Mesothelial cell of epicardium (in vitro differentiated cells): ENCODE results near the gene PSMA1. TPM values are rescaled to one million over a fixed set of nuclear protein-coding genes. Genes with fewer than 3 reads are reported as not detected.
"Not testable (repeated sequence)": the region's sequence is repeated elsewhere in the genome, so short reads cannot be mapped to it uniquely, and the experiment has no call there.

Experiments used
- DNase-seq, 2 experiments: peaks; one replicate each; pipeline ENCODE4 v3.0.0; 2021; ENCODE audit warnings: low spot score in 2 of 2; ENCODE audit not compliant: unreplicated experiment in 2 of 2
- H3K27ac Mint-ChIP-seq: 2 replicates; pipeline ENCODE4 v1.8.0; 2021; ENCODE audit warnings: mixed read lengths
- H3K27me3 Mint-ChIP-seq: 2 replicates; pipeline ENCODE4 v1.8.0; 2021; ENCODE audit warnings: low read depth, mixed read lengths
- H3K36me3 Mint-ChIP-seq: 2 replicates; pipeline ENCODE4 v1.8.0; 2021; ENCODE audit warnings: mixed read lengths
- H3K4me1 Mint-ChIP-seq: 2 replicates; pipeline ENCODE4 v1.8.0; 2021; ENCODE audit warnings: mixed read lengths
- H3K4me3 Mint-ChIP-seq: 2 replicates; pipeline ENCODE4 v1.8.0; 2021; ENCODE audit warnings: mild to moderate bottlenecking, moderate library complexity, mixed read lengths
- H3K9me3 Mint-ChIP-seq: 2 replicates; pipeline ENCODE4 v1.8.0; 2021; ENCODE audit warnings: mixed read lengths
- CTCF ChIP-seq: fragments of 200-600 bp; sonication (generic); IDR thresholded peaks from one replicate; pipeline ENCODE4 v1.5.0; 2021; ENCODE audit warnings: antibody characterized with exemption; ENCODE audit not compliant: unreplicated experiment
- total RNA-seq: library from RNA; stranded (reverse); gene quantifications from 3 replicates; pipeline ENCODE4 v1.2.1, GENCODE V29; 2021

PSMA1 gene
- total RNA-seq, 1 donor from 2014 or later, result 133 TPM

DNA sequence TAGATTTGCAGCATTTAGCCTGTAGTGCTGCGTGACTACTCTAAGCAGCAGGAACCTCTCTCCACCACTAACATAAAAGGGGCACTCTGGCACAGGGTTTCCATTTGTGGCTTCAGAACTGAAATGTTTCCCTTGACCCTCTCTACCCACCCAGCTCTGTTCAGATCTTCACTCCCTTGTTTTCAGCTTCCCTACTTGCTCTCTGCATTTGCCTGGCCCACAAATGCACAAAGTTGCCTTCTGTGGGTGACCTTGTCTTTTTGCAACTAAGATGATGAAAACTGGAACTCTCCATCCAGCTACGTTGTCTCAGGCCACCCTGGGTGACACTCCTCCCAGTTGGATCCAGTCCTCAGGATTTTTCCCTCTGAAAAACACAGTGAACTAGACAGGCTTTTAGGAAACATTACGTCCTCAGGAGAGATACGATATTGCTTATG, 19.8 kb upstream of the PSMA1 start:
- H3K27me3 Mint-ChIP-seq, result no peaks in the 10 kb centered on the region

DNA sequence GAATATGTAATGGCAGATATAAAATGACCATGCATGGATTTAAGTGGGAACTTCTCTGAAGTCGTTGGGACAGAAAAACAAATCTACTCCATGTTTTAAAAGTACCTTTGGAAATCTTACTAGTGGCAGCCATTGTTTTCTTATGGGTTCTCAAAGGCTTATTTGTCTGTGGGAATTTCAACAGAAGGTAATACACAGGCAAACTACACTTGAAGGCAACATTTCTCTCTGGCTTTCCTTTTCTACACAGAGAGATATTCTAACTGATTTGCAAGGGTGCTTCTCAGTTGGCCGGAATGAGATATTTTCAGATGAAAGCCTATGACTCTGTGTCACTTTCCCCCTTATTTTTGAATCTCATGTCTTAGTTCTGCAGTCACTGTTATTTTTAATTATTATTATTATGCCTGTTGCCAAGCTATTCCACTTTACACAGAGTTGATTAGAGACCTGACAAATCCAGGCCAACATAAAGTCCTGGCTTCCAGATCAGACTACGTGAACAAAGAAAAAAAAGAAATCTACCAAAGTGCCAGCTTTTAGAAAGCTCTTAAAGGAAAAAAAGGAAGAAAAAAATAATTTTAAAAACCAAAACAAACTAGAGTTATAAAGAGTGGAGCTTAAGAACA, 18.9 kb upstream of the PSMA1 start:
- DNase-seq, result no peak
- Mint-ChIP-seq H3K4me1 (peaks cover 10% of the 10 kb centered on the region), H3K9me3 (no peaks in the 10 kb centered on the region), H3K4me3 (no peak overlapping the region), H3K36me3 (no peaks in the 10 kb centered on the region), H3K27me3 (no peaks in the 10 kb centered on the region), H3K27ac (no peak overlapping the region)
- no peak for TF ChIP-seq CTCF

More for the DNA sequence above, 19.8 kb upstream of the PSMA1 start:
- H3K4me1 Mint-ChIP-seq, result peaks cover 10% of the 10 kb centered on the region
- no peak for TF ChIP-seq CTCF
- no peak for DNase-seq
- H3K9me3 Mint-ChIP-seq, result no peaks in the 10 kb centered on the region
- no peak overlapping the region for H3K27ac Mint-ChIP-seq
- no peaks in the 10 kb centered on the region for H3K36me3 Mint-ChIP-seq
- H3K4me3 Mint-ChIP-seq, result no peak overlapping the region

- no peaks in the 10 kb centered on the region for H3K27me3 Mint-ChIP-seq
- no peak overlapping the region for H3K27ac Mint-ChIP-seq
- H3K4me1 Mint-ChIP-seq, result peaks cover 10% of the 10 kb centered on the region
Observed at GRCh38 chr11:14538271-14538925, 18.2 kb upstream of the PSMA1 start.

DNA sequence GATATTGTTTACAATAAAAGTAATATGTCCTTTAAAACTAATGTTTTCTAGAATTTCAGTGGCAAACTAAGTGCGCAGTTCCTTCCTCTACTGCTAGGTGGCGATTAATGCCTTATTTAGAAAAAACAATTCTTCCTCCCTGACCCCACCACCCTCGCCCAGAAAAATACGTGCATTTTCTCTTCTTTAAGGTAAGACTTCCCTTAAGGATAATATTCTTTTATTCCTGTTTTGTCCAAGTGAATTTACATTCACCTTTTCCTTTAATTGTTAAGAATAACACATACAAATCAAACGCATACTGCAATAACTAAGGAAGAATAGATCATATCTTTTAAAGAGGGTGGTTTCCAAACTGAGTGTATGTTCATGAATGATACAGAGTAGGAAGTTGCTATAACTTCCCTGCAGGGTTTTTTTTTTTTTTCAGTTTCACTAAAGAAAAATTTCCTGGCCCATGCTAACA, 17.0 kb upstream of the PSMA1 start:
- no peak for DNase-seq
- peak overlapping the region; percentile 20 for H3K4me3 Mint-ChIP-seq
- H3K36me3 Mint-ChIP-seq, result no peaks in the 10 kb centered on the region
- TF ChIP-seq CTCF, result peak; percentile 80
- no peaks in the 10 kb centered on the region for H3K27me3 Mint-ChIP-seq
- no peaks in the 10 kb centered on the region for H3K9me3 Mint-ChIP-seq
- peak overlapping the region; percentile 61 for H3K27ac Mint-ChIP-seq
- peaks cover 10% of the 10 kb centered on the region for H3K4me1 Mint-ChIP-seq

More at GRCh38 chr11:14538271-14538925, 18.2 kb upstream of the PSMA1 start:
- Mint-ChIP-seq H3K9me3 (no peaks in the 10 kb centered on the region), H3K4me3 (no peak overlapping the region), H3K36me3 (no peaks in the 10 kb centered on the region)
- no peak for DNase-seq
- TF ChIP-seq CTCF, result no peak

DNA sequence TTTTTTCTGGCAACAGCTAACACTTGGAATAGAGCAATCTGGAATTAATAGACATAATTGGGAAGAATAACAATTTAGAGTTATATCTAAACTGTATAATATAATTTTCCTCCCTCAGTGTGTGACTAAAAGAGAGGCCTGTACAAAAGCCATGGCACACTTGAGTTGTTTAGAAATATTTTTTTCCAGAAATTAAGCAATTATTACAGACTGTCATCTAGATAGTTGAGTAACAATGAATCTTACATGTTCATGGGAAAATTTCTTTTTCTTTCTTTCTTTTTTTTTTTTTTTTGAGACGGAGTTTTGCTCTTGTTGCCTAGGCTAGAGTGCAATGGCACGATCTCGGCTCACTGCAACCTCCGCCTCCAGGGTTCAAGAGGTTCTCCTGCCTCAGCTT, 15.0 kb upstream of the PSMA1 start:
- not testable (repeated sequence) for H3K4me1 Mint-ChIP-seq, H3K9me3 Mint-ChIP-seq, DNase-seq, H3K27me3 Mint-ChIP-seq, H3K4me3 Mint-ChIP-seq, H3K27ac Mint-ChIP-seq, H3K36me3 Mint-ChIP-seq

DNA sequence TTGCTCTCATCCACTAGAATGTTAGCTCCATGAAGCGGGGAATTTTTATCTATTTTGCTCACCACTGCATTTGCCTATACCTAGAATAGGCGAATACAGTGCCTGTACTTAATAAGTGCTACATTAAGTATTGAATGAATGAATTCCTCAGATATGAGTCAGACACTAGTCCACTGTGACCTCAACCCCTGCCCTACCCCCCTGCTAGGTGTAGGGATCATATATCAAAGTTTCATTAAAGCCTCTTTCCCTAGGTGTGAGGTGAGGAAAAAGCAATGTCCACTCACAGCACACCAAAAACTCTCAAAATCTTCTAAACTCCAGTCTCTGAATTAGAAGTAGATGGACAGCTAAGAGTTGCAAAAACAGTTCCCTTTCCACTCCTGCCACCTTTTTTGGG, 9.8 kb upstream of the PSMA1 start:
- Mint-ChIP-seq H3K4me1 (no peaks in the 10 kb centered on the region), H3K27ac (no peak overlapping the region), H3K4me3 (no peak overlapping the region), H3K36me3 (peaks cover 2% of the 10 kb centered on the region), H3K27me3 (no peaks in the 10 kb centered on the region), H3K9me3 (peaks cover 3% of the 10 kb centered on the region)
- DNase-seq, result no peak
- TF ChIP-seq CTCF, result no peak
